CD14-positive monocyte (primary cell): ENCODE results near the gene LZTFL1. TPM values are rescaled to one million over a fixed set of nuclear protein-coding genes. Genes with fewer than 3 reads are reported as not detected.

Experiments
- DNase-seq, 3 donors: peaks; one replicate each; pipeline ENCODE4 v3.0.0-alpha.2; 2011 to 2022
- H2AFZ ChIP-seq: 2 replicates; pipeline ENCODE4 v1.6.0; 2012; ENCODE audit warnings: mild to moderate bottlenecking, low read depth, low read length, inconsistent platforms; ENCODE audit not compliant: insufficient read depth, poor library complexity, severe bottlenecking
- H3K27ac ChIP-seq, 2 donors: 1 replicate in 1 of 2; 2 replicates in 1 of 2; pipeline ENCODE4 v1.5.1; 2012 to 2013; ENCODE audit warnings: low read length in 2 of 2, control low read depth in 1 of 2, inconsistent platforms in 1 of 2, low read depth in 1 of 2, mild to moderate bottlenecking in 1 of 2
- H3K27me3 ChIP-seq, 2 donors: one replicate each; pipeline versions ENCODE4 v1.6.0 to v1.6.1; 2011 to 2013; ENCODE audit warnings: low read length in 2 of 2; ENCODE audit not compliant: control insufficient read depth in 2 of 2, insufficient read depth in 2 of 2
- H3K36me3 ChIP-seq, 2 donors: replicated peaks in 1 of 2; 1 replicate in 1 of 2; 2 replicates in 1 of 2; pipeline versions ENCODE4 v1.5.1 to v1.6.1; 2012 to 2013; ENCODE audit warnings: low read length in 2 of 2, control low read depth in 1 of 2, inconsistent platforms in 1 of 2, mild to moderate bottlenecking in 1 of 2; ENCODE audit not compliant: insufficient read depth in 2 of 2, control insufficient read depth in 1 of 2
- H3K4me1 ChIP-seq, 2 donors: 1 replicate in 1 of 2; 2 replicates in 1 of 2; pipeline versions ENCODE4 v1.5.1 to v1.6.1; 2012 to 2013; ENCODE audit warnings: low read length in 2 of 2, control low read depth in 1 of 2, inconsistent platforms in 1 of 2, mild to moderate bottlenecking in 1 of 2, moderate library complexity in 1 of 2; ENCODE audit not compliant: insufficient read depth in 2 of 2, control insufficient read depth in 1 of 2
- H3K4me2 ChIP-seq: replicated peaks from 2 replicates; pipeline ENCODE3; 2012; ENCODE audit warnings: low read length, moderate library complexity, mild to moderate bottlenecking; ENCODE audit not compliant: poor library complexity, severe bottlenecking; ENCODE audit errors: extremely low read depth
- H3K4me3 ChIP-seq, 3 experiments: fragments of 200-600 bp in 1 of 3; sonication (generic) in 1 of 3; replicated peaks in 1 of 3; 1 replicate in 2 of 3; 2 replicates in 1 of 3; pipeline ENCODE4 v1.5.1; 2011 to 2013; ENCODE audit warnings: low read length in 3 of 3, mild to moderate bottlenecking in 3 of 3, control low read depth in 2 of 3, low read depth in 2 of 3, inconsistent platforms in 1 of 3, moderate library complexity in 1 of 3
- H3K79me2 ChIP-seq: 2 replicates; pipeline ENCODE4 v1.6.0; 2012; ENCODE audit warnings: mild to moderate bottlenecking, control low read depth, inconsistent platforms, low read length, moderate library complexity; ENCODE audit not compliant: insufficient read depth
- H3K9ac ChIP-seq: 2 replicates; pipeline ENCODE4 v1.6.0; 2017; ENCODE audit warnings: low read length, mild to moderate bottlenecking; ENCODE audit not compliant: insufficient read depth, poor library complexity, severe bottlenecking
- H3K9me3 ChIP-seq, 2 donors: replicated peaks in 1 of 2; 1 replicate in 1 of 2; 2 replicates in 1 of 2; pipeline versions ENCODE4 v1.5.1 to v1.6.1; 2012 to 2013; ENCODE audit warnings: low read length in 2 of 2, control low read depth in 1 of 2; ENCODE audit not compliant: control insufficient read depth in 1 of 2, insufficient read depth in 1 of 2
- H4K20me1 ChIP-seq: 2 replicates; pipeline ENCODE4 v1.6.0; 2012; ENCODE audit warnings: mild to moderate bottlenecking, low read length, control low read depth, moderate library complexity; ENCODE audit not compliant: insufficient read depth
- H3K27ac Mint-ChIP-seq, 7 donors: one replicate each; pipeline ENCODE4 v1.8.0; 2020; ENCODE audit warnings: mild to moderate bottlenecking in 7 of 7, mixed read lengths in 7 of 7, moderate library complexity in 6 of 7, inconsistent platforms in 2 of 7
- H3K27me3 Mint-ChIP-seq, 3 donors: one replicate each; pipeline ENCODE4 v1.8.0; 2021 to 2022; ENCODE audit warnings: low read depth in 3 of 3, mild to moderate bottlenecking in 3 of 3, mixed read lengths in 3 of 3, moderate library complexity in 3 of 3, inconsistent platforms in 1 of 3
- H3K36me3 Mint-ChIP-seq, 2 donors: one replicate each; pipeline ENCODE4 v1.8.0; 2020; ENCODE audit warnings: mixed read lengths in 2 of 2, inconsistent platforms in 1 of 2, mild to moderate bottlenecking in 1 of 2
- H3K4me1 Mint-ChIP-seq: one replicate; pipeline ENCODE4 v1.8.0; 2020; ENCODE audit warnings: mild to moderate bottlenecking, mixed read lengths
- H3K4me3 Mint-ChIP-seq, 2 donors: one replicate each; pipeline ENCODE4 v1.8.0; 2020; ENCODE audit warnings: mild to moderate bottlenecking in 2 of 2, mixed read lengths in 2 of 2, moderate library complexity in 1 of 2
- H3K9me3 Mint-ChIP-seq, 7 donors: one replicate each; pipeline ENCODE4 v1.8.0; 2020 to 2022; ENCODE audit warnings: mixed read lengths in 7 of 7, mild to moderate bottlenecking in 6 of 7, moderate library complexity in 6 of 7, inconsistent platforms in 2 of 7
- CTCF ChIP-seq: fragments of 200-600 bp; IDR thresholded peaks from one replicate; pipeline ENCODE4 v1.8.0; 2022; ENCODE audit warnings: antibody characterized with exemption, mild to moderate bottlenecking
- WGBS: methylation state at CpG from one replicate; pipeline ENCODE4 v1.1.5; 2013; ENCODE audit warnings: missing lambda C conversion rate; ENCODE audit not compliant: insufficient coverage; 5-methylcytosine and 5-hydroxymethylcytosine counted together
- intact Hi-C, 2 donors: fragments of 100-400 bp; cut with micrococcal nuclease; formaldehyde crosslinking; loops; one replicate each; pipeline versions ENCODE4 v1.15.0 to v1.15.1; 2023
- polyA plus RNA-seq, 3 donors: library from polyadenylated mRNA; depleted of rRNA in 1 of 3; unstranded in 2 of 3; stranded (reverse) in 1 of 3; fragments of 300-500 nt in 2 of 3; fragments of >200 nt in 1 of 3; fragmentation: Illumina TruSeq in 2 of 3; gene quantifications; 1 replicate in 2 of 3; 2 replicates in 1 of 3; pipeline ENCODE4 v1.2.3, GENCODE V29; 2012 to 2021

Gene LZTFL1
- polyA plus RNA-seq, 3 donors: 7.3 to 10.5 (median 7.5) TPM

GRCh38 chr3:45864760-45865519 is 23.0 kb upstream of the LZTFL1 start:
- Histone ChIP-seq H3K4me1 (no peaks in the 10 kb centered on the region), H2AFZ (no peak overlapping the region), H3K36me3 (no peaks in the 10 kb centered on the region), H3K27me3 (no peaks in the 10 kb centered on the region), H3K79me2 (no peaks in the 10 kb centered on the region), H3K4me2 (no peak overlapping the region), H3K9ac (no peak overlapping the region), H3K27ac (no peak overlapping the region), H3K9me3 (peaks cover 5% of the 10 kb centered on the region in 2 donors), H3K4me3 (no peak overlapping the region), H4K20me1 (no peaks in the 10 kb centered on the region)
- peaks cover 0 to 4% (median 4%) of the 10 kb centered on the region in 3 donors for H3K27me3 Mint-ChIP-seq
- H3K9me3 Mint-ChIP-seq: peaks cover 0 to 8% (median 4%) of the 10 kb centered on the region in 7 donors
- H3K27ac Mint-ChIP-seq: no peak overlapping the region
- H3K36me3 Mint-ChIP-seq: no peaks in the 10 kb centered on the region
- no peak overlapping the region for H3K4me3 Mint-ChIP-seq
- no peak for TF ChIP-seq CTCF
- WGBS: 70% methylated on average over 4 of the region's 8 CpGs
- DNase-seq: no peak
- peaks cover 2% of the 10 kb centered on the region for H3K4me1 Mint-ChIP-seq
- intact Hi-C loops: no loop called here

- no peak for TF ChIP-seq CTCF
- Histone ChIP-seq H2AFZ (no peak overlapping the region), H3K36me3 (no peaks in the 10 kb centered on the region), H3K9ac (no peak overlapping the region), H4K20me1 (no peaks in the 10 kb centered on the region), H3K27ac (no peak overlapping the region), H3K4me2 (no peak overlapping the region), H3K79me2 (no peaks in the 10 kb centered on the region), H3K27me3 (no peaks in the 10 kb centered on the region), H3K4me3 (no peak overlapping the region), H3K4me1 (no peaks in the 10 kb centered on the region), H3K9me3 (peaks cover 5% of the 10 kb centered on the region in 2 donors)
- no peak overlapping the region for H3K27ac Mint-ChIP-seq
- H3K4me1 Mint-ChIP-seq: peaks cover 9% of the 10 kb centered on the region
- H3K36me3 Mint-ChIP-seq: no peaks in the 10 kb centered on the region
- DNase-seq: no peak
- peaks cover 5 to 10% (median 8%) of the 10 kb centered on the region in 7 donors for H3K9me3 Mint-ChIP-seq
- H3K4me3 Mint-ChIP-seq: no peak overlapping the region
- intact Hi-C loops: no loop called here
- WGBS: no CpG with 5 or more reads among the region's 7 CpGs
- peaks cover 0 to 4% (median 2%) of the 10 kb centered on the region in 3 donors for H3K27me3 Mint-ChIP-seq
These were observed 19.3 kb upstream of the LZTFL1 start for GRCh38 chr3:45861043-45861719.
